Tibial nerve (tissue), 4 donors: ENCODE data around the gene AUH. TPM values are rescaled to one million over a fixed set of nuclear protein-coding genes. Genes with fewer than 3 reads are reported as not detected.
"Not testable (repeated sequence)": the region's sequence is repeated elsewhere in the genome, so short reads cannot be mapped to it uniquely, and the experiment has no call there.

ENCODE experiments used
- DNase-seq, 2 donors: peaks; one replicate each; pipeline ENCODE4 v3.0.0-alpha.2; 2019; ENCODE audit warnings: low spot score in 2 of 2
- H3K27ac ChIP-seq, 4 donors: fragments of 200-600 bp; sonication (generic) in 3 of 4; one replicate each; pipeline ENCODE4 v1.5.1; 2017 to 2019; ENCODE audit warnings: mild to moderate bottlenecking in 1 of 4
- H3K27me3 ChIP-seq, 2 donors: fragments of 200-600 bp; sonication (generic) in 1 of 2; one replicate each; pipeline versions ENCODE4 v1.5.1 to v1.6.0; 2017 to 2019
- H3K36me3 ChIP-seq, 3 donors: fragments of 200-600 bp; sonication (generic); one replicate each; pipeline ENCODE4 v1.5.1; 2018 to 2019
- H3K4me1 ChIP-seq, 4 donors: fragments of 200-600 bp; sonication (generic) in 3 of 4; one replicate each; pipeline ENCODE4 v1.5.1; 2017 to 2019
- H3K4me3 ChIP-seq, 4 donors: fragments of 200-600 bp; sonication (generic) in 3 of 4; one replicate each; pipeline ENCODE4 v1.5.1; 2017 to 2019; ENCODE audit warnings: mild to moderate bottlenecking in 1 of 4, moderate library complexity in 1 of 4
- H3K9me3 ChIP-seq, 4 donors: fragments of 200-600 bp; sonication (generic) in 3 of 4; one replicate each; pipeline ENCODE4 v1.5.1; 2017 to 2019
- EP300 ChIP-seq, 2 donors: sonication (generic); formaldehyde crosslinking; IDR thresholded peaks; one replicate each; pipeline ENCODE4 v1.6.1; 2017; ENCODE audit warnings: antibody characterized with exemption in 2 of 2, mild to moderate bottlenecking in 1 of 2
- POLR2A ChIP-seq, 2 donors: fragments of 450-650 bp; IDR thresholded peaks; one replicate each; pipeline ENCODE4 v1.6.1; 2017; ENCODE audit warnings: antibody characterized with exemption in 2 of 2, mild to moderate bottlenecking in 2 of 2, moderate library complexity in 2 of 2
- WGBS, 2 donors: methylation state at CpG; one replicate each; pipeline ENCODE4 v1.1.5; 2018; 5-methylcytosine and 5-hydroxymethylcytosine counted together
- total RNA-seq, 4 donors: library from RNA; depleted of rRNA; stranded (reverse); fragments of >200 nt; gene quantifications; one replicate each; pipeline ENCODE4 v1.1.0, GENCODE V29; 2016
- TF ChIP-seq, protein P1 (sequence below), 5 experiments: fragments of 200-600 bp in 3 of 5; fragments of 450-650 bp in 2 of 5; sonication (generic) in 3 of 5; IDR thresholded peaks; one replicate each; pipeline ENCODE4 v1.5.1; 2016 to 2019; ENCODE audit warnings: antibody characterized with exemption in 5 of 5, mild to moderate bottlenecking in 3 of 5, moderate library complexity in 2 of 5

AUH gene
- total RNA-seq, 4 donors from 2014 or later, result 40.5 to 70.1 (median 44.9) TPM

DNA sequence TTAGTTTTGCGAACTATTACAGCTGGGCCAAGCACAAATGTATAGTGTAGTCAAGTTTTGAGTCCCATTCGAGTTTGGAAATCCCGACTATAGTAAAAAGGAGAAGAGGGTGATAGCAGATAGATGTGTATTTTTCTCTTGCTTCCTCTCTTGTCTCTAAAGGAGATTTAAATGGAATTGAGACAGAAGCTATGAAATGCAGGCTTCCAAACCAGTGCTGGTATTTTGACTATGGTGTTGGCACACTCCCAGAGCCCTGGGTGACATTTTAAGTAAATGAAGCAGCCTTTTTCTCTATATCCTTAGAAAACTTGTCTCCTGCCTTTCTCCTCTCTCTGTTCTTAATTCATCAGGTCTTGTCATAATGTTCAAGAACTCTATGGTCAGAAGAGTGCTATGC lies 17.7 kb upstream of the AUH start:
- no peak overlapping the region for H3K27ac ChIP-seq
- H3K4me3 ChIP-seq, result no peak overlapping the region
- 73 to 80% methylated on average over 3 of the region's 3 CpGs for WGBS, 2 donors
- no peaks in the 10 kb centered on the region for H3K36me3 ChIP-seq
- H3K9me3 ChIP-seq, result no peaks in the 10 kb centered on the region
- no peaks in the 10 kb centered on the region for H3K27me3 ChIP-seq
- no peak for DNase-seq
- TF ChIP-seq POLR2A (IDR thresholded peaks at IDR 0.05) (no peak), EP300 (IDR thresholded peaks at IDR 0.05) (no peak)
- TF ChIP-seq, protein P1, sequence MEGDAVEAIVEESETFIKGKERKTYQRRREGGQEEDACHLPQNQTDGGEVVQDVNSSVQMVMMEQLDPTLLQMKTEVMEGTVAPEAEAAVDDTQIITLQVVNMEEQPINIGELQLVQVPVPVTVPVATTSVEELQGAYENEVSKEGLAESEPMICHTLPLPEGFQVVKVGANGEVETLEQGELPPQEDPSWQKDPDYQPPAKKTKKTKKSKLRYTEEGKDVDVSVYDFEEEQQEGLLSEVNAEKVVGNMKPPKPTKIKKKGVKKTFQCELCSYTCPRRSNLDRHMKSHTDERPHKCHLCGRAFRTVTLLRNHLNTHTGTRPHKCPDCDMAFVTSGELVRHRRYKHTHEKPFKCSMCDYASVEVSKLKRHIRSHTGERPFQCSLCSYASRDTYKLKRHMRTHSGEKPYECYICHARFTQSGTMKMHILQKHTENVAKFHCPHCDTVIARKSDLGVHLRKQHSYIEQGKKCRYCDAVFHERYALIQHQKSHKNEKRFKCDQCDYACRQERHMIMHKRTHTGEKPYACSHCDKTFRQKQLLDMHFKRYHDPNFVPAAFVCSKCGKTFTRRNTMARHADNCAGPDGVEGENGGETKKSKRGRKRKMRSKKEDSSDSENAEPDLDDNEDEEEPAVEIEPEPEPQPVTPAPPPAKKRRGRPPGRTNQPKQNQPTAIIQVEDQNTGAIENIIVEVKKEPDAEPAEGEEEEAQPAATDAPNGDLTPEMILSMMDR (IDR thresholded peaks at IDR 0.05), result no peak
- H3K4me1 ChIP-seq, result peaks cover 0 to 15% (median 0%) of the 10 kb centered on the region in 4 donors

DNA sequence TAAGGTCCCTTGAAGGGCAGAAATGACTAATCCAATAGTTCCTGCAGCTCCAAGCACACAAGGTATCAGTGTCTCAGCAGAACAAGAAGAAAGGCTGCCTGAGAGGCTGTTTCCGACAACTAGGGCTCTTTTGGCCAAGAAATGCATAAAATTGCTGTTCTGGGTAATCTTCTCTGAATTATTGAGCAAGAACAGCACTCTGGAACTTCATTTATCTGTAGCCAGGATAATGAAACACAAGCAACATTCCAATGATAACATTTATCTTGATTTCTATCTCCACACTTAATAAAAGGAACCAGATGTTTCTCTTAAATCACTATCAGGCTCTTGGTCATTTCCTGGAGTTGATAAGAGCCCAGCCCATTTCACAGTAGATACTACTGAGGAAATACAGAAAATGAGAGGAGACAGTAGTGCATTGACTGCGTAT lies 17.0 kb upstream of the AUH start:
- DNase-seq, result no peak
- 60 to 71% methylated on average over 2 of the region's 2 CpGs for WGBS, 2 donors
- Histone ChIP-seq H3K27ac (no peak overlapping the region), H3K9me3 (no peaks in the 10 kb centered on the region), H3K27me3 (no peaks in the 10 kb centered on the region), H3K4me1 (peaks cover 0 to 15% (median 0%) of the 10 kb centered on the region in 4 donors), H3K36me3 (no peaks in the 10 kb centered on the region), H3K4me3 (no peak overlapping the region)
- TF ChIP-seq, protein P1 (IDR thresholded peaks at IDR 0.05), result no peak
- TF ChIP-seq POLR2A (IDR thresholded peaks at IDR 0.05) (no peak), EP300 (IDR thresholded peaks at IDR 0.05) (peak in 1 of 2 donors; percentile 73)

DNA sequence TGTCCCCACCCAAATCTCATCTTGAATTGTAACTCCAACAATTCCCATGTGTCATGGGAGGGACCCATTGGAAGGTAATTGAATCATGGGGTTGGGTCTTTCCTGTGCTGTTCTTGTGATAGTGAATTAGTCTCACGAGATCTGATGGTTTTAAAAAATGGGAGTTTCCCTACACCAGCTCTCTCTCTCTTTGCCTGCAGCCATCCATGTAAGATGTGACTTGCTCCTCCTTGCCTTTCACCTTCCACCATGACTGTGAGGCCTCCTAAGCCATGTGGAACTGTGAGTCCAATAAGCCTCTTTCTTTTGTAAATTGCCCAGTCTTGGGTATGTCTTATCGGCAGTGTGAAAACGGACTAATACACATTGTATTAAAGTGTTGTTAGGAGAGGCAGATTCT lies 16.3 kb upstream of the AUH start:
- WGBS, 2 donors, result 90 to 97% methylated on average over 3 of the region's 3 CpGs
- not testable (repeated sequence) for H3K9me3 ChIP-seq

DNA sequence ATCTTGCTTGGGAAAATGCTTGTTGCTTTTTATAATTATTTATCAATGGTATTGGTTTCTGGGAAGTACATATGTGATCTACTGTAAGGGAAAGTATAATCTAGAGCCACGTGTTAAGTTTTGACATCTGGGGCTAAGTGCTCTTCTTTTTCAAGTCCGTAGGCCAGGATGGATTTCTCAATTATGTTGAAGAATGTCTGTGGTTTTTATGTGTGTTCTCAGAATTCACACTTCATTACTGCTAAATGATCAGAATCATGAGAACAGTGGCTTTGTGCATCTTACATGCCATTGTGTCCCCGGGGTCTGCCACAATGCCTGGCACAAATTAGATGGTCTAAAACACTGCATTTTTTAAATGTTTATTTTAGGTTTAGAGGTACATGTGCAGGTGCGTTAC lies 14.5 kb upstream of the AUH start:
- H3K9me3 ChIP-seq, result no peaks in the 10 kb centered on the region
- no peak overlapping the region for H3K27ac ChIP-seq
- DNase-seq, result no peak
- H3K36me3 ChIP-seq, result no peaks in the 10 kb centered on the region
- no peak for TF ChIP-seq POLR2A (IDR thresholded peaks at IDR 0.05)
- no peak for TF ChIP-seq EP300 (IDR thresholded peaks at IDR 0.05)
- TF ChIP-seq, protein P1 (IDR thresholded peaks at IDR 0.05), result no peak
- no peaks in the 10 kb centered on the region for H3K27me3 ChIP-seq
- no peak overlapping the region for H3K4me3 ChIP-seq
- WGBS, 2 donors, result 81 to 82% methylated on average over 4 of the region's 4 CpGs
- H3K4me1 ChIP-seq, result peaks cover 0 to 15% (median 0%) of the 10 kb centered on the region in 4 donors

More for the DNA sequence above, 16.3 kb upstream of the AUH start:
- peaks cover 0 to 15% (median 0%) of the 10 kb centered on the region in 4 donors for H3K4me1 ChIP-seq
- not testable (repeated sequence) for H3K36me3 ChIP-seq, H3K27me3 ChIP-seq, DNase-seq, H3K4me3 ChIP-seq, H3K27ac ChIP-seq

DNA sequence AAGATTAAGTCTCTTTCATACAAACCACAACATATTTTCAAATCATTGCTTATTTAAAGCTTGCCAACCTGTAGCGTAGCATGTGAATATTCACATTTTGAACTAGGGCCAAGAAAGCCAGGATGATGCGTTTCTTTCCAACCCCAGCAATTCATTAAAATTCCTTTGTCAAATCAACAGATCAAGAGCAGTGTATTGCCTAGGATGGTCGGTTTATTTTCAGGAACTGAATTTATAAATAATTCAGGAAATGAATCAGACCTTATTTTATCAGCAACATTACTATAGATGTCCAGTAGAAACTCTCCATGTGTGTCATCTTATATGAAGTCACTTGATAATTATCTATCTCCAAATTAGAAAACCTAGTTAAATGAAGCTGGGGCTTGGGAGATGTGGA lies 13.2 kb upstream of the AUH start:
- no peak for DNase-seq
- no peaks in the 10 kb centered on the region for H3K36me3 ChIP-seq
- TF ChIP-seq EP300 (IDR thresholded peaks at IDR 0.05), result no peak
- no peak for TF ChIP-seq POLR2A (IDR thresholded peaks at IDR 0.05)
- TF ChIP-seq, protein P1 (IDR thresholded peaks at IDR 0.05), result no peak
- peaks cover 0 to 15% (median 0%) of the 10 kb centered on the region in 4 donors for H3K4me1 ChIP-seq
- no peaks in the 10 kb centered on the region for H3K9me3 ChIP-seq
- no peaks in the 10 kb centered on the region for H3K27me3 ChIP-seq
- 23 to 27% methylated on average over 3 of the region's 3 CpGs for WGBS, 2 donors
- no peak overlapping the region for H3K4me3 ChIP-seq
- no peak overlapping the region for H3K27ac ChIP-seq

DNA sequence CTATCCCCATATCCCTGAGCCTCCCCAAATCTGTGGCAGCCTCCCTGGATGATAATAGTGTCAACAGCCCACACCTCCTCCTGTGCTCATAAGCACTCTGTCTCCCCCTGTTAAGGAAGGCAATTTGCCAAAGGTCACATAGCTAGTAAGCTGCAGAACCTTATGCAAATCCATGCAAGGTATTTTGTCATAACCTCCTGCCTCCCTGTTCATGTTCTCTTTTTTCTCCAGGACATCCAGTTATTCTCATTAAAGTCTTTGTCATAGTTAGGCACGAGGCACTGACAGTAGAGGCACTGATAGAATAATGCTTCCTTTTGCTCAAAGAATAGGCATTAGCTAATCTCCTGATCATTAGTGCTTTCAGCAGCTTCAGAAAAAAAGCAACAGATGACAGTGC lies 10.2 kb upstream of the AUH start:
- TF ChIP-seq, protein P1 (IDR thresholded peaks at IDR 0.05), result no peak
- TF ChIP-seq POLR2A (IDR thresholded peaks at IDR 0.05) (no peak), EP300 (IDR thresholded peaks at IDR 0.05) (no peak)
- H3K4me3 ChIP-seq, result no peak overlapping the region
- 42 to 50% methylated on average over 1 of the region's 1 CpG for WGBS, 2 donors

DNA sequence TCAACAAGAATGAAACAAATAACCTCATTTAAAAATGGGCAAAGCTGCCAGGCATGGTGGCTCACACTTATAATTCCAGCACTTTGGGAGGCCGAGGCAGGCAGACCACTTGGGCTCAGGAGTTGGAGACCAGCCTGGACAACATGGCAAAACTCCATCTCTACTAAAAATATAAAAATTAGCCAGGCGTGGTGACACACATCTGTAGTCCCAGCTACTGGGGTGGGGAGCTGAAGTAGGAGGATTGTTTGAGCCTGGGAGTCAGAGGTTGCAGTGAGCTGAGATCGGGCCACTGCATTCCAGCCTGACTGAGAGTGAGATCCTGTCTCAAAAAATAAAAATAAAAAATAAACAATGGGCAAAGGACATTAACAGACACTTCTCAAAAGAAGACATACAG lies 8.3 kb upstream of the AUH start:
- 74 to 79% methylated on average over 3 of the region's 3 CpGs for WGBS, 2 donors
- DNase-seq, result not testable (repeated sequence)

More for the DNA sequence above, 10.2 kb upstream of the AUH start:
- Histone ChIP-seq H3K27ac (no peak overlapping the region), H3K9me3 (no peaks in the 10 kb centered on the region), H3K27me3 (no peaks in the 10 kb centered on the region), H3K36me3 (no peaks in the 10 kb centered on the region), H3K4me1 (no peaks in the 10 kb centered on the region)
- DNase-seq, result no peak

More for the DNA sequence above, 8.3 kb upstream of the AUH start:
- H3K9me3 ChIP-seq, H3K4me1 ChIP-seq, H3K27ac ChIP-seq, H3K36me3 ChIP-seq, H3K27me3 ChIP-seq, H3K4me3 ChIP-seq: not testable (repeated sequence)
